Heart left ventricle (tissue), 16 donors: ENCODE data around the gene AFAP1L2. TPM values are rescaled to one million over a fixed set of nuclear protein-coding genes. Genes with fewer than 3 reads are reported as not detected.

Source experiments
- ATAC-seq, 4 donors: fragments of 200-7000 bp; cut with Tn5 transposase; one replicate each; pipeline ENCODE4 v1.9.1; 2020 to 2022; ENCODE audit warnings: moderate library complexity in 4 of 4, mild to moderate bottlenecking in 3 of 4, moderate number of reproducible peaks in 1 of 4
- DNase-seq, 5 donors: peaks; one replicate each; pipeline ENCODE4 v3.0.0-alpha.2; 2020
- H3K27ac ChIP-seq, 12 donors: fragments of 200-600 bp; sonication (generic) in 4 of 12; one replicate each; pipeline versions ENCODE4 v1.5.0 to v1.8.0; 2016 to 2022; ENCODE audit warnings: mild to moderate bottlenecking in 2 of 12
- H3K27me3 ChIP-seq, 9 donors: fragments of 200-600 bp; sonication (generic) in 2 of 9; one replicate each; pipeline versions ENCODE4 v1.5.1 to v1.8.0; 2016 to 2022; ENCODE audit warnings: mild to moderate bottlenecking in 3 of 9
- H3K36me3 ChIP-seq, 9 donors: fragments of 200-600 bp; sonication (generic) in 2 of 9; one replicate each; pipeline versions ENCODE4 v1.5.0 to v1.8.0; 2018 to 2022; ENCODE audit warnings: mild to moderate bottlenecking in 2 of 9
- H3K4me1 ChIP-seq, 12 donors: fragments of 200-600 bp; sonication (generic) in 4 of 12; one replicate each; pipeline versions ENCODE4 v1.5.0 to v1.8.0; 2016 to 2022; ENCODE audit warnings: mild to moderate bottlenecking in 3 of 12
- H3K4me3 ChIP-seq, 12 donors: fragments of 200-600 bp; sonication (generic) in 4 of 12; one replicate each; pipeline versions ENCODE4 v1.5.0 to v1.8.0; 2017 to 2022; ENCODE audit warnings: mild to moderate bottlenecking in 9 of 12, moderate library complexity in 4 of 12
- H3K9me3 ChIP-seq, 12 donors: fragments of 200-600 bp; sonication (generic) in 4 of 12; one replicate each; pipeline versions ENCODE4 v1.5.0 to v1.8.0; 2016 to 2022; ENCODE audit warnings: mild to moderate bottlenecking in 1 of 12
- CTCF ChIP-seq, 12 donors: fragments of 200-600 bp; sonication (generic) in 4 of 12; IDR thresholded peaks; one replicate each; pipeline versions ENCODE4 v1.5.0 to v1.8.0; 2018 to 2022; ENCODE audit warnings: antibody characterized with exemption in 12 of 12, mild to moderate bottlenecking in 5 of 12
- POLR2A ChIP-seq, 2 donors: fragments of 450-650 bp; IDR thresholded peaks; one replicate each; pipeline ENCODE4 v1.6.1; 2017; ENCODE audit warnings: antibody characterized with exemption in 2 of 2, mild to moderate bottlenecking in 2 of 2, moderate library complexity in 2 of 2
- WGBS, 4 donors: extraction: QIAGEN DNeasy Blood & Tissue Kit in 2 of 4; methylation state at CpG; one replicate each; pipeline versions ENCODE4 v1.1.5 to v1.1.7; 2013 to 2018; 5-methylcytosine and 5-hydroxymethylcytosine counted together
- intact Hi-C, 10 donors: fragments of 100-400 bp; cut with DNase I; formaldehyde crosslinking; loops; one replicate each; pipeline versions ENCODE4 v1.11.1 to v1.14.2; 2022
- polyA plus RNA-seq, 2 donors: library from polyadenylated mRNA; stranded (reverse); fragments of 200-250 nt; gene quantifications; one replicate each; pipeline ENCODE4 v1.2.3, GENCODE V29; 2013
- total RNA-seq, 9 donors: library from RNA; depleted of rRNA in 2 of 9; stranded (reverse); fragments of >200 nt in 2 of 9; fragmentation: NEBNext Ultra II Directional in 3 of 9; extraction: Animal tissue kit (Norgen Biotek cat#: 25700) in 3 of 9; gene quantifications; one replicate each; pipeline versions ENCODE4 v1.1.0 to v1.2.4, GENCODE V29; 2016 to 2023
- donor health status: ischemic (EF 13 %, LVEDD 7.1; RV severe dilation, severe dysfunction).
- donor health status: healthy with polysubstance abuse.
- donor health status: DM: no; HTN: yes; CAD: no.
- donor health status: DM: no; HTN: no; CAD: no.
- donor health status: ischemic (EF 25% LVEDD 6.9; RV normal size, moderate dysfunction).
- donor health status: ischemic (EF 25% LVEDD 5.7; RV mildly dilated, moderate dysfunction).
- donor health status: healthy.
- donor health status: DM: yes; HTN: yes; CAD: no.
- donor health status: ischemic (EF 35%, LVEDD 5.7; RV mildly dilated, moderate dysfunction).
- donor health status: nonischemic (EF 11% LVEDD 7.7; RV severe dilation, severe dysfunction).
- donor health status: DM: yes; HTN: yes; CAD: no.
- donor health status: PGD.
- donor health status: ischemic (EF 29% LVEDD 5.4; RV normal size, mild dysfunction).
- donor health status: nonischemic (EF 23%, LVEDD 6.1; RV moderate dilation, normal function).

AFAP1L2 gene
- total and polyA plus RNA-seq, 11 donors = 2.8 to 8.2 (median 4.3) TPM

GRCh38 chr10:114408968-114409444 lies 4.7 kb upstream of the AFAP1L2 start:
- no peak for ATAC-seq
- intact Hi-C loops = loop anchor here in 1 of 10 donors (10.0 kb wide), 1 partner anchor 104 kb away; no protein-coding TSS in a partner anchor
- no peak for DNase-seq
- TF ChIP-seq CTCF (IDR thresholded peaks at IDR 0.05) (no peak), POLR2A (IDR thresholded peaks at IDR 0.05) (no peak)
- no peak overlapping the region for H3K27ac ChIP-seq
- no peak overlapping the region for H3K4me3 ChIP-seq
- H3K4me1 ChIP-seq = peaks cover 3 to 30% (median 18%) of the 10 kb centered on the region in 12 donors
- 52 to 61% (median 55%) methylated on average over 5 of the region's 5 CpGs for WGBS, 4 donors
- peaks cover 0 to 2% (median 0%) of the 10 kb centered on the region in 12 donors for H3K9me3 ChIP-seq
- peaks cover 0 to 16% (median under 1%) of the 10 kb centered on the region in 9 donors for H3K27me3 ChIP-seq
- no peaks in the 10 kb centered on the region for H3K36me3 ChIP-seq

- H3K9me3 ChIP-seq = peaks cover 0 to 2% (median 0%) of the 10 kb centered on the region in 12 donors
- H3K4me1 ChIP-seq = peaks cover 4 to 33% (median 23%) of the 10 kb centered on the region in 12 donors
- H3K27ac ChIP-seq = no peak overlapping the region
- WGBS, 4 donors = 82 to 91% (median 86%) methylated on average over 12 of the region's 12 CpGs
- peaks cover 0 to 22% (median 4%) of the 10 kb centered on the region in 9 donors for H3K27me3 ChIP-seq
- no peaks in the 10 kb centered on the region for H3K36me3 ChIP-seq
- TF ChIP-seq POLR2A (IDR thresholded peaks at IDR 0.05) (no peak), CTCF (IDR thresholded peaks at IDR 0.05) (no peak)
- no peak for DNase-seq
- no peak for ATAC-seq
- intact Hi-C loops = loop anchor here in 1 of 10 donors (10.0 kb wide), 1 partner anchor 104 kb away; no protein-coding TSS in a partner anchor
- no peak overlapping the region for H3K4me3 ChIP-seq
These were observed 4.0 kb upstream of the AFAP1L2 start for GRCh38 chr10:114408112-114408967.

GRCh38 chr10:114406455-114406854 lies 2.2 kb upstream of the AFAP1L2 start:
- Histone ChIP-seq H3K27me3 (peaks cover 0 to 39% (median 5%) of the 10 kb centered on the region in 9 donors), H3K4me1 (peaks cover 4 to 42% (median 23%) of the 10 kb centered on the region in 12 donors), H3K36me3 (no peaks in the 10 kb centered on the region), H3K4me3 (no peak overlapping the region), H3K27ac (no peak overlapping the region), H3K9me3 (peaks cover 0 to 2% (median 0%) of the 10 kb centered on the region in 12 donors)
- no peak for ATAC-seq
- no peak for TF ChIP-seq CTCF (IDR thresholded peaks at IDR 0.05)
- no peak for TF ChIP-seq POLR2A (IDR thresholded peaks at IDR 0.05)
- intact Hi-C loops = loop anchor here in 1 of 10 donors (10.0 kb wide), 1 partner anchor 102 kb away; no protein-coding TSS in a partner anchor
- WGBS, 4 donors = 91 to 95% (median 93%) methylated on average over 1 of the region's 1 CpG
- no peak for DNase-seq

GRCh38 chr10:114405011-114405350 lies 679 bp upstream of the AFAP1L2 start:
- peaks cover 0 to 39% (median 5%) of the 10 kb centered on the region in 9 donors for H3K27me3 ChIP-seq
- H3K9me3 ChIP-seq = peaks cover 0 to 2% (median 0%) of the 10 kb centered on the region in 12 donors
- ATAC-seq (no peak), DNase-seq (no peak)
- 34 to 54% (median 49%) methylated on average over 16 of the region's 16 CpGs for WGBS, 4 donors
- peak overlapping the region in 2 of 12 donors; percentile 76 for H3K27ac ChIP-seq
- peak overlapping the region in 10 of 12 donors; percentile 56 to 71 (median 64) for H3K4me3 ChIP-seq
- intact Hi-C loops = loop anchor here in 1 of 10 donors (10.0 kb wide), 1 partner anchor 100 kb away; no protein-coding TSS in a partner anchor
- H3K4me1 ChIP-seq = peaks cover 4 to 56% (median 25%) of the 10 kb centered on the region in 12 donors
- no peaks in the 10 kb centered on the region for H3K36me3 ChIP-seq
- no peak for TF ChIP-seq CTCF (IDR thresholded peaks at IDR 0.05)
- TF ChIP-seq POLR2A (IDR thresholded peaks at IDR 0.05) = no peak
